ENCODE measurements around the gene IKBKE. TPM values are rescaled to one million over a fixed set of nuclear protein-coding genes. Genes with fewer than 3 reads are reported as not detected.

Gene IKBKE
- 14.1 and 16.6 TPM in 2 replicates for total RNA-seq

GRCh38 chr1:206469933-206470691 lies at the start of gene IKBKE:
Gene IKBKE, plus strand, starts transcription at chr1:206470476. Its CDS starts 2,752 bp downstream, at chr1:206473228.

GRCh38 chr1:206507284-206508129 lies 37.2 kb downstream of the IKBKE start, which contains the start of gene RASSF5:
Gene RASSF5, plus strand, starts transcription at chr1:206507531. Its CDS starts 72 bp downstream, at chr1:206507603.

Small RNA genes within 50 kb of the gene (small RNA-seq; reads per million reads assigned to genes)
- gene MIR6769B: not detected

Other genes with a start within 250 kb of the IKBKE start
- 0.97 and 1.3 TPM in 2 replicates for gene RASSF5, start 37.1 kb downstream of the IKBKE start, total RNA-seq
- 46.5 and 54.8 TPM in 2 replicates for gene EIF2D, start 142.0 kb downstream of the IKBKE start, total RNA-seq
- gene DYRK3, start 165.1 kb downstream of the IKBKE start, total RNA-seq: 29.2 and 30.5 TPM in 2 replicates
- 55.3 and 61.0 TPM in 2 replicates for gene MAPKAPK2, start 214.4 kb downstream of the IKBKE start, total RNA-seq

All from hair follicle dermal papilla cell (primary cell).